Stimulated activated CD8-positive, alpha-beta memory T cell treated with anti-CD3 and anti-CD28 coated beads, Interleukin-4, amount 100 ng/mL, for 1 hour (primary cell): ENCODE data around the gene NEU3.
"Not testable (repeated sequence)": the region's sequence is repeated elsewhere in the genome, so short reads cannot be mapped to it uniquely, and the experiment has no call there.

Experiments
- DNase-seq, 2 donors: peaks; one replicate each; pipeline ENCODE4 v3.0.0-alpha.2; 2020; ENCODE audit warnings: low read depth in 2 of 2, low spot score in 1 of 2

The NEU3 gene

GRCh38 chr11:75028724-75029123 lies 40.0 kb downstream of the NEU3 start:
- no peak for DNase-seq

- DNase-seq: no peak
These were observed 41.3 kb downstream of the NEU3 start for GRCh38 chr11:75029836-75030631.

- DNase-seq: no peak
These were observed 42.6 kb downstream of the NEU3 start for GRCh38 chr11:75031224-75031753.

GRCh38 chr11:75031771-75032549 lies 43.2 kb downstream of the NEU3 start:
- peak; percentile 13 to 33 for DNase-seq

GRCh38 chr11:75032550-75032935 lies 43.8 kb downstream of the NEU3 start:
- DNase-seq: no peak

- DNase-seq: no peak
These were observed 45.2 kb downstream of the NEU3 start for GRCh38 chr11:75033916-75034315.

GRCh38 chr11:75035256-75035655 lies 46.5 kb downstream of the NEU3 start:
- DNase-seq: no peak

- DNase-seq: no peak
These were observed 47.3 kb downstream of the NEU3 start for GRCh38 chr11:75035911-75036565.

- no peak for DNase-seq
These were observed 51.5 kb downstream of the NEU3 start for GRCh38 chr11:75040167-75040770.

- DNase-seq: no peak
These were observed 52.5 kb downstream of the NEU3 start for GRCh38 chr11:75041263-75041662.

- not testable (repeated sequence) for DNase-seq
These were observed 53.1 kb downstream of the NEU3 start for GRCh38 chr11:75041821-75042220.

GRCh38 chr11:75044381-75045170 lies 55.8 kb downstream of the NEU3 start:
- DNase-seq: not testable (repeated sequence)

- DNase-seq: not testable (repeated sequence)
These were observed 57.9 kb downstream of the NEU3 start for GRCh38 chr11:75046668-75047067.

- no peak for DNase-seq
These were observed 58.5 kb downstream of the NEU3 start for GRCh38 chr11:75047191-75047590.

- DNase-seq: not testable (repeated sequence)
These were observed 61.0 kb downstream of the NEU3 start for GRCh38 chr11:75049501-75050266.

- no peak for DNase-seq
These were observed 61.8 kb downstream of the NEU3 start for GRCh38 chr11:75050516-75050915.

GRCh38 chr11:75051043-75051442 lies 62.3 kb downstream of the NEU3 start:
- DNase-seq: no peak

GRCh38 chr11:75052457-75052856 lies 63.7 kb downstream of the NEU3 start:
- DNase-seq: no peak

GRCh38 chr11:75055511-75055910 lies 66.8 kb downstream of the NEU3 start:
- DNase-seq: no peak

- DNase-seq: no peak
These were observed 68.1 kb downstream of the NEU3 start for GRCh38 chr11:75056814-75057213.
